Measurements from ENCODE around the gene NUP214. TPM values are rescaled to one million over a fixed set of nuclear protein-coding genes. Genes with fewer than 3 reads are reported as not detected.

Gene NUP214
- total and polyA plus RNA-seq, 2 of the 8 experiments (the other 6 are each of a cell fraction or from before 2014, with no cell fraction given): 28.6 to 50.2 TPM

- Histone ChIP-seq H3K27me3 (replicated peaks in 1 of 4; ENCODE audit: control insufficient read depth in 3 of 4, extremely low read depth in 1 of 4, insufficient read depth in 3 of 4, low read length in 3 of 4) (peaks cover 2 to 37% (median 24%) of the 10 kb centered on the region in 4 experiments), H3K27ac (ENCODE audit: low read depth, low read length) (no peak overlapping the region), H2AK5ac (ENCODE audit: low read depth, low read length) (no peak overlapping the region), H3K4me2 (ENCODE audit: insufficient read depth in 1 of 2, low read depth in 2 of 2, low read length in 2 of 2) (no peak overlapping the region), H3K23ac (ENCODE audit: insufficient read length) (no peak overlapping the region), H3K56ac (replicated peaks; ENCODE audit: insufficient read length, low read depth, low read length) (no peak overlapping the region), H3K4me1 (replicated peaks in 1 of 4; ENCODE audit: control insufficient read depth in 3 of 4, insufficient read depth in 4 of 4, low read length in 3 of 4) (peaks cover 0 to 24% (median 7%) of the 10 kb centered on the region in 4 experiments; a peak in 5 of 7 replicates), H3K9ac (replicated peaks in 1 of 4; ENCODE audit: extremely low read depth in 1 of 4, low read depth in 3 of 4, low read length in 3 of 4) (no peak overlapping the region), H3K14ac (ENCODE audit: insufficient read length) (no peak overlapping the region), H3K36me3 (ENCODE audit: control insufficient read depth in 2 of 4, insufficient read depth in 4 of 4, low read length in 3 of 4) (no peaks in the 10 kb centered on the region), H2AFZ (ENCODE audit: low read length) (no peak overlapping the region), H4K8ac (ENCODE audit: extremely low read depth, insufficient read depth, low read length) (no peak overlapping the region), H3K4me3 (ENCODE audit: extremely low read depth in 1 of 4, insufficient read depth in 2 of 4, low read depth in 3 of 4, low read length in 4 of 4) (no peak overlapping the region), H2BK20ac (ENCODE audit: low read length) (no peak overlapping the region), H3K79me2 (ENCODE audit: control insufficient read depth in 1 of 2, insufficient read depth in 2 of 2, low read length in 2 of 2) (no peaks in the 10 kb centered on the region), H4K91ac (replicated peaks; ENCODE audit: insufficient read length, low read length) (no peak overlapping the region), H2BK15ac (ENCODE audit: low read length) (no peak overlapping the region), H2BK120ac (replicated peaks; ENCODE audit: low read depth, low read length) (no peak overlapping the region), H4K5ac (ENCODE audit: insufficient read length, low read depth, low read length) (no peak overlapping the region), H4K20me1 (replicated peaks in 1 of 2; ENCODE audit: control insufficient read depth in 1 of 2, insufficient read depth in 2 of 2, low read length in 2 of 2) (peaks cover 0 to 3% of the 10 kb centered on the region in 2 experiments), H3K18ac (ENCODE audit: extremely low read depth, low read length) (no peak overlapping the region), H3K79me1 (ENCODE audit: low read depth, low read length) (no peaks in the 10 kb centered on the region), H3K4ac (replicated peaks; ENCODE audit: insufficient read length, low read depth, low read length) (no peak overlapping the region), H3K23me2 (ENCODE audit: low read depth, low read length) (peaks cover 8% of the 10 kb centered on the region), H2BK12ac (ENCODE audit: low read depth, low read length) (no peak overlapping the region), H3K9me3 (ENCODE audit: insufficient read depth in 2 of 2, low read depth in 1 of 2, low read length in 1 of 2) (no peaks in the 10 kb centered on the region), H2BK5ac (ENCODE audit: low read depth, low read length) (no peak overlapping the region)
- ChIA-PET POLR2A (ENCODE audit: partially characterized antibody) (interaction anchor here (0.5 to 1.2 kb wide), 2 partner anchors 20 to 1571 kb away, joined by 3 read pairs; no protein-coding TSS in a partner anchor), CTCF (ENCODE audit: partially characterized antibody) (interaction anchor here (0.5 to 1.4 kb wide), 5 partner anchors 10 to 132 kb away, joined by 3 to 5 read pairs (median 3); partner anchors contain the start of gene PLPP7)
- DNase-seq (ENCODE audit: low read depth in 1 of 2, low spot score in 2 of 2): no peak
- no peak for FAIRE-seq
- WGBS, 2 experiments (ENCODE audit: extremely low coverage in 1 of 2, insufficient coverage in 1 of 2, insufficient read length in 1 of 2, insufficient replicate concordance in 2 of 2, low coverage in 1 of 2, low lambda C conversion rate in 2 of 2, missing lambda C conversion rate in 1 of 2): 86% methylated on average over 11 of the region's 11 CpGs; no CpG with 5 or more reads in 1 of the 2 experiments
- TF ChIP-seq JUN (IDR thresholded peaks at IDR 0.05; ENCODE audit: low read depth, low read length): no peak
- TF ChIP-seq RFX5 (IDR thresholded peaks at IDR 0.05; ENCODE audit: borderline replicate concordance, low read depth, low read length): no peak
- no peak for TF ChIP-seq EP300 (IDR thresholded peaks at IDR 0.05; ENCODE audit: borderline replicate concordance in 1 of 2, low read depth in 2 of 2, low read length in 2 of 2)
- TF ChIP-seq CHD2 (IDR thresholded peaks at IDR 0.05; ENCODE audit: low read length): no peak
- TF ChIP-seq SAP30 (IDR thresholded peaks at IDR 0.05; ENCODE audit: insufficient read depth, insufficient replicate concordance, low read length): no peak
- TF ChIP-seq RAD21 (IDR thresholded peaks at IDR 0.05 in 1 of 2, conservative IDR thresholded peaks at IDR 0.05 in 1 of 2; ENCODE audit: low read depth in 2 of 2, low read length in 2 of 2): no peak
- TF ChIP-seq SP1 (IDR thresholded peaks at IDR 0.05; ENCODE audit: low read depth, low read length): no peak
- TF ChIP-seq KDM4A (IDR thresholded peaks at IDR 0.05; ENCODE audit: low read depth, low read length, severe bottlenecking): no peak
- no peak for TF ChIP-seq POLR2AphosphoS5 (IDR thresholded peaks at IDR 0.05; ENCODE audit: low read depth, low read length)
- no peak for TF ChIP-seq TCF12 (IDR thresholded peaks at IDR 0.05; ENCODE audit: low read depth, low read length)
- no peak for TF ChIP-seq TAF7 (optimal IDR thresholded peaks at IDR 0.05; ENCODE audit: borderline replicate concordance, low read depth, low read length)
- no peak for TF ChIP-seq PHF8 (conservative IDR thresholded peaks at IDR 0.05; ENCODE audit: low read depth, low read length)
Measured at GRCh38 chr9:131279196-131279862, 153.9 kb downstream of the NUP214 start.

Data from H1 (cell line).